GM23338 (cell line): ENCODE results near the gene SAFB. TPM values are rescaled to one million over a fixed set of nuclear protein-coding genes. Genes with fewer than 3 reads are reported as not detected.
"Not testable (repeated sequence)": the region's sequence is repeated elsewhere in the genome, so short reads cannot be mapped to it uniquely, and the experiment has no call there.

Source experiments
- ATAC-seq: fragments of 200-7000 bp; cut with Tn5 transposase; 3 replicates; pipeline ENCODE4 v1.9.1; 2020
- DNase-seq: peaks from one replicate; pipeline ENCODE4 v3.0.0-alpha.2; 2015; ENCODE audit warnings: low spot score
- H2AFZ ChIP-seq: fragments of 200-600 bp; sonication (generic); 2 replicates; pipeline ENCODE4 v1.8.0; 2016; ENCODE audit warnings: antibody characterized with exemption, mild to moderate bottlenecking, moderate library complexity
- H3F3A ChIP-seq: fragments of 200-600 bp; sonication (generic); replicated peaks from 2 replicates; pipeline ENCODE4 v1.8.0; 2017; ENCODE audit warnings: antibody characterized with exemption, mixed run types, low read depth
- H3K27ac ChIP-seq: fragments of 200-600 bp; sonication (generic); 2 replicates; pipeline ENCODE4 v1.6.1; 2016; ENCODE audit warnings: low read depth
- H3K27me3 ChIP-seq: fragments of 200-600 bp; sonication (generic); 2 replicates; pipeline ENCODE4 v1.8.0; 2016; ENCODE audit warnings: mild to moderate bottlenecking, mixed run types, moderate library complexity; ENCODE audit not compliant: insufficient read depth
- H3K36me3 ChIP-seq: fragments of 200-600 bp; sonication (generic); 2 replicates; pipeline ENCODE4 v1.8.0; 2016; ENCODE audit warnings: mild to moderate bottlenecking; ENCODE audit not compliant: insufficient read depth
- H3K4me1 ChIP-seq: fragments of 200-600 bp; sonication (generic); 2 replicates; pipeline ENCODE4 v1.8.0; 2016; ENCODE audit warnings: mild to moderate bottlenecking, moderate library complexity; ENCODE audit not compliant: insufficient read depth
- H3K4me2 ChIP-seq: fragments of 200-600 bp; sonication (generic); 2 replicates; pipeline ENCODE4 v1.7.1; 2017; ENCODE audit warnings: mixed run types
- H3K4me3 ChIP-seq: fragments of 200-600 bp; sonication (generic); 2 replicates; pipeline ENCODE4 v1.6.1; 2016; ENCODE audit warnings: mixed run types
- H3K79me2 ChIP-seq: fragments of 200-600 bp; sonication (generic); replicated peaks from 2 replicates; pipeline ENCODE4 v1.8.0; 2017; ENCODE audit warnings: mild to moderate bottlenecking; ENCODE audit not compliant: insufficient read depth
- H3K9me2 ChIP-seq: fragments of 200-600 bp; sonication (generic); 2 replicates; pipeline ENCODE4 v1.8.0; 2017; ENCODE audit not compliant: insufficient read depth
- H4K20me1 ChIP-seq: fragments of 200-600 bp; sonication (generic); replicated peaks from 2 replicates; pipeline ENCODE4 v1.8.0; 2017; ENCODE audit warnings: mild to moderate bottlenecking; ENCODE audit not compliant: insufficient read depth
- H3K27ac Mint-ChIP-seq: 2 replicates; pipeline ENCODE4 v1.8.0; 2020; ENCODE audit warnings: inconsistent platforms, mild to moderate bottlenecking, moderate library complexity, mixed read lengths
- H3K27me3 Mint-ChIP-seq: 3 replicates; pipeline ENCODE4 v1.8.0; 2022; ENCODE audit warnings: low read depth, mild to moderate bottlenecking, moderate library complexity, mixed read lengths, inconsistent platforms; ENCODE audit not compliant: insufficient read depth, poor library complexity
- H3K36me3 Mint-ChIP-seq: 3 replicates; pipeline ENCODE4 v1.8.0; 2021; ENCODE audit warnings: low read depth, mild to moderate bottlenecking, inconsistent platforms, moderate library complexity, mixed read lengths
- H3K4me1 Mint-ChIP-seq: 3 replicates; pipeline ENCODE4 v1.8.0; 2020; ENCODE audit warnings: mild to moderate bottlenecking, inconsistent platforms, mixed read lengths
- H3K4me3 Mint-ChIP-seq: 3 replicates; pipeline ENCODE4 v1.8.0; 2021; ENCODE audit warnings: moderate library complexity, mild to moderate bottlenecking, inconsistent platforms, mixed read lengths
- H3K9me3 Mint-ChIP-seq: 3 replicates; pipeline ENCODE4 v1.8.0; 2020; ENCODE audit warnings: moderate library complexity, mild to moderate bottlenecking, inconsistent platforms, mixed read lengths
- ETS1 ChIP-seq: IDR thresholded peaks from 2 replicates; pipeline ENCODE4 v1.6.1; 2016; ENCODE audit warnings: antibody characterized with exemption
- polyA plus RNA-seq: library from polyadenylated mRNA; unstranded; fragments of >200 nt; fragmentation: Nextera tagmentation; extraction: Ambion mirVana; gene quantifications from 2 replicates; pipeline ENCODE4 v1.2.1, GENCODE V29; 2016
- total RNA-seq: library from RNA; depleted of rRNA; stranded (reverse); fragments of >200 nt; shearing (Covaris generic); gene quantifications from 2 replicates; pipeline ENCODE4 v1.2.3, GENCODE V29; 2014
- TF ChIP-seq, protein P1 (sequence below), 2 experiments: fragments of 200-600 bp in 1 of 2; sonication (generic) in 1 of 2; conservative IDR thresholded peaks; 2 replicates each; pipeline versions ENCODE4 v1.5.1 to v1.6.1; 2016 to 2017; ENCODE audit warnings: antibody characterized with exemption in 2 of 2, low read depth in 2 of 2, mild to moderate bottlenecking in 2 of 2, moderate library complexity in 1 of 2

SAFB gene
- total and polyA plus RNA-seq, 2 experiments from 2014 or later = 85.2 to 109 TPM

DNA sequence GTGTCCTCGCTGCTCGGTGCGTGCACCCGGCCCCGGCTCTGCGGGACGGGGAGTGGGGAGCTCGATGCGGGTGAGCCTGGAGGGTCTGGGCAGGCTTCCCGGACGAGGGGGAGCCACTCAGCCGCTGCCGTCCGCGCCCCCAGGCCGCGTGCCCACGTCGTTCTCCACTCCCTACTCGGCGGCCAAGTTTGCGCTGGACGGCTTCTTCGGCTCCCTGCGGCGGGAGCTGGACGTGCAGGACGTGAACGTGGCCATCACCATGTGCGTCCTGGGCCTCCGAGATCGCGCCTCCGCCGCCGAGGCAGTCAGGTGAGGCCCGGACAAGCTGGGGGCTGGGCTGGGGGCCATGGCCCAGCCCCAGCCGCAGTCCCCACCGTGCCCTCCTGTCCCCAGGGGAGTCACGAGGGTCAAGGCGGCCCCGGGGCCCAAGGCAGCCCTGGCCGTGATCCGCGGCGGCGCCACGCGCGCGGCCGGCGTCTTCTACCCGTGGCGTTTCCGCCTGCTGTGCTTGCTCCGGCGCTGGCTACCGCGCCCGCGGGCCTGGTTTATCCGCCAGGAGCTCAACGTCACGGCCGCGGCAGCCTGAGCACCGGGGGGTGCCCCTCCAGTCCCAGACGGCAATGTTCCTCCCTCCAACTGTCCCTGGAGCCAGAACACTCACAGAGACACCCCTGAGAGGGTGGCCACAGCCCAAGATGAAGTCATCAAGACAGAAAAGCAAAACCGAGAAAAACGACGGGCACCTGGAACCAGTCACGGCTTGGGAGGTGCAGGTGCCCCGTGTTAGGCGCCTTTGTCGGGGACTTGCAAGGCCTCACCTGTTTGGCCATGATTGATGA, 64.7 kb downstream of the SAFB start:
- Mint-ChIP-seq H3K36me3 (peaks cover 29% of the 10 kb centered on the region), H3K27ac (no peak overlapping the region), H3K4me1 (peaks cover 8% of the 10 kb centered on the region; the same call in 2 of the 3 replicates), H3K9me3 (peaks cover 8% of the 10 kb centered on the region; the same call in 1 of the 3 replicates), H3K4me3 (peak overlapping the region; percentile 76), H3K27me3 (peaks cover 35% of the 10 kb centered on the region)
- peaks cover 17% of the 10 kb centered on the region for H3F3A ChIP-seq
- no peaks in the 10 kb centered on the region for H3K27me3 ChIP-seq
- H3K27ac ChIP-seq = no peak overlapping the region
- peak overlapping the region; percentile 76 for H3K4me3 ChIP-seq
- TF ChIP-seq, protein P1, sequence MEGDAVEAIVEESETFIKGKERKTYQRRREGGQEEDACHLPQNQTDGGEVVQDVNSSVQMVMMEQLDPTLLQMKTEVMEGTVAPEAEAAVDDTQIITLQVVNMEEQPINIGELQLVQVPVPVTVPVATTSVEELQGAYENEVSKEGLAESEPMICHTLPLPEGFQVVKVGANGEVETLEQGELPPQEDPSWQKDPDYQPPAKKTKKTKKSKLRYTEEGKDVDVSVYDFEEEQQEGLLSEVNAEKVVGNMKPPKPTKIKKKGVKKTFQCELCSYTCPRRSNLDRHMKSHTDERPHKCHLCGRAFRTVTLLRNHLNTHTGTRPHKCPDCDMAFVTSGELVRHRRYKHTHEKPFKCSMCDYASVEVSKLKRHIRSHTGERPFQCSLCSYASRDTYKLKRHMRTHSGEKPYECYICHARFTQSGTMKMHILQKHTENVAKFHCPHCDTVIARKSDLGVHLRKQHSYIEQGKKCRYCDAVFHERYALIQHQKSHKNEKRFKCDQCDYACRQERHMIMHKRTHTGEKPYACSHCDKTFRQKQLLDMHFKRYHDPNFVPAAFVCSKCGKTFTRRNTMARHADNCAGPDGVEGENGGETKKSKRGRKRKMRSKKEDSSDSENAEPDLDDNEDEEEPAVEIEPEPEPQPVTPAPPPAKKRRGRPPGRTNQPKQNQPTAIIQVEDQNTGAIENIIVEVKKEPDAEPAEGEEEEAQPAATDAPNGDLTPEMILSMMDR (conservative IDR thresholded peaks at IDR 0.05; ENCODE audit: low read depth in 2 of 2) = 0 out of 4 replicates have a peak, but pooled peaks of 1 of the 2 experiments have one; percentile 1
- no peak for TF ChIP-seq ETS1
- peaks cover 25% of the 10 kb centered on the region for H3K79me2 ChIP-seq
- peaks cover 2% of the 10 kb centered on the region; the same call in 1 of the 2 replicates for H3K4me1 ChIP-seq
- peak overlapping the region; percentile 73 for H3K4me2 ChIP-seq
- ATAC-seq (no peak), DNase-seq (no peak)
- H3K36me3 ChIP-seq = no peaks in the 10 kb centered on the region
- H3K9me2 ChIP-seq = no peaks in the 10 kb centered on the region
- H2AFZ ChIP-seq = no peak overlapping the region; the same call in 1 of the 2 replicates
- peaks cover 8% of the 10 kb centered on the region; the same call in 1 of the 2 replicates for H4K20me1 ChIP-seq

DNA sequence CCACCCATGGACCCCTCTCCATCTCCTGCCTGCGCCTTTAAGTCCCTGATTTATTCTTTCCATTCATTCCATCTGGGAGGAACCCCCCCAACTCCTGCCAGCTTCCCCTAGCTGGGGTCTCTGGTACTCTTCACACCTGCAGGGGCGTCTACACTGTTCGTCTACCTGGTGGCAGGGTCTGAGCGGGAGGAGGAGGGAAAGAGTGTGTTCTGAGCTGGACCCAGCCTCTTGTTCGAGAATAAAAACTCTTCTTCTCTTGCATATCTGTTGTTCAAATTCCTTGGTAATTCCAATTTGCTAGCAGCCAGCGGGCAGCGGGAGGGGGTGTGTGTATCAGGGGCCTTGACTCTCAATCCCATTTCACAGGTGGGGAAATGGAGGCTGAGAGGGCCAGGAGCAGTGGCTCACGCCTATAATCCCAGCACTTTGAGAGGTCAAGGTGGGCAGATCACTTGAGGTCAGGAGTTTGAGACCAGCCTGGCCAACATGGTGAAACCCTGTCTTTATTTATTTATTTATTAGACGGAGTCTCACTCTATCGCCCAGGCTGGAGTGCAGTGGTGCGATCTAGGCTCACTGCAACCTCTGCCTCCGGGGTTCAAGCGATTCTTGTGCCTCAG, 65.5 kb downstream of the SAFB start:
- H3F3A ChIP-seq = peaks cover 24% of the 10 kb centered on the region
- not testable (repeated sequence) for H3K4me1 Mint-ChIP-seq, H3K27ac Mint-ChIP-seq, H3K27me3 ChIP-seq, H3K4me1 ChIP-seq, H3K9me3 Mint-ChIP-seq, H2AFZ ChIP-seq, DNase-seq, ATAC-seq, H3K27ac ChIP-seq, H3K36me3 ChIP-seq, H3K4me2 ChIP-seq, H3K9me2 ChIP-seq, H4K20me1 ChIP-seq, H3K4me3 ChIP-seq
- Mint-ChIP-seq H3K36me3 (peaks cover 37% of the 10 kb centered on the region), H3K4me3 (peak overlapping the region; percentile 40; the same call in 2 of the 3 replicates), H3K27me3 (peaks cover 43% of the 10 kb centered on the region)
- peaks cover 27% of the 10 kb centered on the region for H3K79me2 ChIP-seq
